HG03175 (cell line): Measurements from ENCODE around the gene DNAJA3.

Experiments used
- ATAC-seq: cut with Tn5 transposase; IDR thresholded peaks from one replicate; pipeline ENCODE4 v1.9.1; 2021; ENCODE audit warnings: mild to moderate bottlenecking, moderate library complexity; ENCODE audit not compliant: unreplicated experiment

Gene DNAJA3

GRCh38 chr16:4428500-4428899 lies 2.8 kb downstream of the DNAJA3 start:
- ATAC-seq: no peak

- no peak for ATAC-seq
Observed at GRCh38 chr16:4431023-4431422, 5.4 kb downstream of the DNAJA3 start.

GRCh38 chr16:4433228-4433627 lies 7.6 kb downstream of the DNAJA3 start:
- ATAC-seq: no peak

GRCh38 chr16:4433914-4434787 lies 8.5 kb downstream of the DNAJA3 start:
- ATAC-seq: no peak

- no peak for ATAC-seq
Observed at GRCh38 chr16:4435337-4436067, 9.8 kb downstream of the DNAJA3 start.

- no peak for ATAC-seq
Observed at GRCh38 chr16:4437366-4437765, 11.7 kb downstream of the DNAJA3 start.

GRCh38 chr16:4442371-4442770 lies 16.7 kb downstream of the DNAJA3 start:
- ATAC-seq: no peak

GRCh38 chr16:4443271-4443670 lies 17.6 kb downstream of the DNAJA3 start:
- no peak for ATAC-seq

- ATAC-seq: no peak
Observed at GRCh38 chr16:4443986-4444385, 18.3 kb downstream of the DNAJA3 start.

- no peak for ATAC-seq
Observed at GRCh38 chr16:4450430-4450829, 24.8 kb downstream of the DNAJA3 start.

GRCh38 chr16:4450931-4451519 lies 25.4 kb downstream of the DNAJA3 start:
- ATAC-seq: no peak

- ATAC-seq: no peak
Observed at GRCh38 chr16:4452674-4453073, 27.0 kb downstream of the DNAJA3 start.

- no peak for ATAC-seq
Observed at GRCh38 chr16:4454623-4455022, 29.0 kb downstream of the DNAJA3 start.

- ATAC-seq: no peak
Observed at GRCh38 chr16:4455081-4455480, 29.4 kb downstream of the DNAJA3 start.

- no peak for ATAC-seq
Observed at GRCh38 chr16:4455951-4456350, 30.3 kb downstream of the DNAJA3 start.

GRCh38 chr16:4460936-4461249 lies 35.2 kb downstream of the DNAJA3 start:
- ATAC-seq: no peak

- ATAC-seq: no peak
Observed at GRCh38 chr16:4461250-4462085, 35.8 kb downstream of the DNAJA3 start.

GRCh38 chr16:4463522-4464163 lies 38.0 kb downstream of the DNAJA3 start:
- no peak for ATAC-seq

GRCh38 chr16:4465977-4466779 lies 40.5 kb downstream of the DNAJA3 start:
- no peak for ATAC-seq

GRCh38 chr16:4467916-4468315 lies 42.2 kb downstream of the DNAJA3 start:
- ATAC-seq: no peak
